Cardiac muscle cell (in vitro differentiated cells and primary cell): ENCODE results near the gene CMIP. TPM values are rescaled to one million over a fixed set of nuclear protein-coding genes. Genes with fewer than 3 reads are reported as not detected.

Experiments used
- DNase-seq, 2 donors: peaks; one replicate each; pipeline versions ENCODE4 v3.0.0 to v3.0.0-alpha.2; 2010 to 2017; ENCODE audit warnings: low read depth in 1 of 2, low spot score in 1 of 2
- H3K27ac ChIP-seq: fragments of 200-600 bp; sonication (generic); 2 replicates; pipeline ENCODE4 v1.5.1; 2016
- H3K27me3 ChIP-seq: fragments of 200-600 bp; sonication (generic); 2 replicates; pipeline ENCODE4 v1.6.0; 2016; ENCODE audit warnings: control low read depth
- H3K36me3 ChIP-seq: fragments of 200-600 bp; sonication (generic); 2 replicates; pipeline ENCODE4 v1.5.1; 2016; ENCODE audit warnings: control low read depth
- H3K4me1 ChIP-seq: fragments of 200-600 bp; sonication (generic); 2 replicates; pipeline ENCODE4 v1.8.1; 2017; ENCODE audit warnings: low read depth, mild to moderate bottlenecking, mixed run types
- H3K4me3 ChIP-seq: fragments of 200-600 bp; sonication (generic); 2 replicates; pipeline ENCODE4 v1.5.1; 2016; ENCODE audit warnings: mild to moderate bottlenecking
- H3K9me3 ChIP-seq: fragments of 200-600 bp; sonication (generic); 2 replicates; pipeline ENCODE4 v1.5.1; 2017; ENCODE audit warnings: low read depth, mild to moderate bottlenecking, control low read depth
- CTCF ChIP-seq: IDR thresholded peaks from 2 replicates; pipeline ENCODE4 v1.5.1; 2012; ENCODE audit warnings: low read depth, mild to moderate bottlenecking, low read length
- polyA plus RNA-seq: library from polyadenylated mRNA; unstranded; fragments of >200 nt; fragmentation: Nextera tagmentation; extraction: Ambion mirVana; gene quantifications from 2 replicates; pipeline ENCODE4 v1.2.1, GENCODE V29; 2016
- total RNA-seq: library from RNA; depleted of rRNA; stranded (reverse); fragments of >200 nt; gene quantifications from 2 replicates; pipeline ENCODE4 v1.2.3, GENCODE V29; 2016

The CMIP gene
- total and polyA plus RNA-seq, 2 experiments from 2014 or later: 1.8 to 22.2 TPM

DNA sequence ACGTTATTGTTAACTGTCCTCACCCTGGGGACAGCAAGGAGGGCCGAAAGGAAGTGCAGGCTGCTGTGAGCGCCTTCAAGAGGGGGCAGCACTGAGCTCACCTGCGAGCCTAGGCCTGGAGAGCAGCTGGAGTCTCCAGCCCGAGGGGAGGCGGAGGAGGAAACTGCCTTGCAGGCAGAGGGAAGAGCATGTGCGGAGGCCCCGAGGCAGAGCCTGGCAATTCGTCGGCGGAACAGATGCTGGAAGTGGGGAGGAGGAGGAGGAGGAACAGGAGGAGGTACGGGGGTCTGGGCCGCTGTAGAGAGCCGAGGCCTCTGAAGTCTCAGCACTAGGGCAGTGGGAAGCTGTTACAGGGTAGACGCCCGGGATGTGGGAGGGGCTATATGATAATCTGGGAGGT is 284.8 kb downstream of the CMIP start:
- H3K9me3 ChIP-seq: no peaks in the 10 kb centered on the region
- no peaks in the 10 kb centered on the region for H3K36me3 ChIP-seq
- H3K27me3 ChIP-seq: no peaks in the 10 kb centered on the region
- peaks cover 4% of the 10 kb centered on the region for H3K4me1 ChIP-seq
- DNase-seq: no peak
- TF ChIP-seq CTCF: no peak
- no peak overlapping the region for H3K27ac ChIP-seq
- no peak overlapping the region for H3K4me3 ChIP-seq

DNA sequence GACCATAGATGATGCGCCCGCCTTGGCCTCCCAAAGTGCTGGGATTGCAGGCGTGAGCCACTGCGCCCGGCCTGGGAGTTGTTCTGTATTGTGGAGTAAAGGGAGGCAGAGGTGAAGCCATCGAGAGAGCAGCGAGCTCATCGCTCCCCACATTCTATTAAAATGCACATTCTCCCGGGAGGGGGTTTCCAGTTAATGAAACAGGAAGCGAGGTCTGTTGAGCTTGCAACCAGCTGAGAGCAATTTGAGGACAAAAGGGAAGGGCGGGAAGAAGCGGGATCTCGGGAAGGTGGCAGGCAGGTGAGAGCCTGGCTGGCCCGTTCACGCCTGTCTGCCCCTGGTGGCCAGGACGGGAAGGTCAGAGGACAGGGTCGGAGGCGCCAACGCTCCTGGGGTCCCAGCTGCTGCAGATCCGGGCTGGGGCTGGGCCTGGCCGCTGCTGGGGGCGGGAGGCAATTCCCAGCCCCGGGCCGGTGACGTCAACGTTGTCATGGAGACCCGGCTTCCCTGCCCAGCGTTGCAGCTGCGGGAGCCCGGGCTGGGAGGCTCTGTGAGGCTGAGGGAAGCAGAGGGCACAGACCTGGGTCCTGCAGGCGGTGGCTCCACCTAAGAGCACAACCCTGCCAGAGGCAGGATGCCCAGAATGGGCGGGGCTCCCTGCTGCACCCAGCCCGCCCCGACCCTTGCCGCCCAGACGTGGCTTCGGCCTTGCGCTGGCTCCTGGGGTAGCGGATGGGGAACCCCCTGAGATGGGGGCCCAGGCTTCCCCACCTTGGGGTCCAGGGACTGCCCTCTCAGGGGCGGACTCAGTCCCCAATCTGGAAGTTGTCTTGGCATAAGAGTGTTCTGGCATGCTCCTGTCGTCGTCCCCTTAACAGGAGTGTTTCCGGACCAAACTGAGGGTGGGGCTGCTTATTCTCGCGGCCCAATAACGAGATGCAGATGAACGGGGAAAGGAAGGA is 285.8 kb downstream of the CMIP start:
- no peaks in the 10 kb centered on the region for H3K36me3 ChIP-seq
- peak; percentile 90 for DNase-seq
- H3K27me3 ChIP-seq: no peaks in the 10 kb centered on the region
- no peak overlapping the region for H3K27ac ChIP-seq
- peak; percentile 49 for TF ChIP-seq CTCF
- no peak overlapping the region for H3K4me3 ChIP-seq
- no peaks in the 10 kb centered on the region for H3K9me3 ChIP-seq
- H3K4me1 ChIP-seq: peaks cover 4% of the 10 kb centered on the region

DNA sequence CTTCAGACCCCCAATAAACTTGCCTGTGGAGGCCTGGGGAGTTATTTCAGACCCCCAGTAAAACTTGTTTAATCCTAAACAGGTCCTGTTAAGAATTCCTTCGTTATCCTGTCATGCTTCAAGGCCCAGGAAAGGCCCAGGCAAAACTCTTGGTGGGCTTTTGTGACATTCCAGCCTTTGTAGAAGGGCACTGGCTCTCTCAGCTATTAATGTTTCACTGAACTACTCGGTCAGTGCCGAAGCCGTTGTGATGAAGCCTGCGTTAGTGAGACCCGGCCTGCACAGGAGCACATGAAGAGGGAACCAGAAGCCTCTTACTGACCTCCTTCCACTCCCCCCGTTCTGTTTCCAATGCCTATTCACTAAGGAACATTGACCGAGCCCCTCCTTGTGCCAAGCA is 287.0 kb downstream of the CMIP start:
- peaks cover 4% of the 10 kb centered on the region for H3K4me1 ChIP-seq
- no peaks in the 10 kb centered on the region for H3K9me3 ChIP-seq
- TF ChIP-seq CTCF: no peak
- H3K4me3 ChIP-seq: no peak overlapping the region
- no peak for DNase-seq
- no peaks in the 10 kb centered on the region for H3K27me3 ChIP-seq
- no peaks in the 10 kb centered on the region for H3K36me3 ChIP-seq
- H3K27ac ChIP-seq: no peak overlapping the region

GRCh38 chr16:81732699-81733098 is 288.1 kb downstream of the CMIP start:
- TF ChIP-seq CTCF: no peak
- Histone ChIP-seq H3K27me3 (no peaks in the 10 kb centered on the region), H3K36me3 (no peaks in the 10 kb centered on the region), H3K4me1 (peaks cover 4% of the 10 kb centered on the region), H3K4me3 (no peak overlapping the region), H3K27ac (no peak overlapping the region), H3K9me3 (no peaks in the 10 kb centered on the region)
- no peak for DNase-seq

- H3K27ac ChIP-seq: no peak overlapping the region
- H3K9me3 ChIP-seq: no peaks in the 10 kb centered on the region
- no peak for DNase-seq
- peaks cover 4% of the 10 kb centered on the region for H3K4me1 ChIP-seq
- H3K4me3 ChIP-seq: no peak overlapping the region
- no peak for TF ChIP-seq CTCF
- H3K36me3 ChIP-seq: no peaks in the 10 kb centered on the region
- no peaks in the 10 kb centered on the region for H3K27me3 ChIP-seq
These were observed 288.7 kb downstream of the CMIP start for GRCh38 chr16:81733295-81733694.
